OCI-LY1 (cell line): ENCODE measurements around the gene GINS3.

Experiments used
- EZH2 ChIP-seq: fragments of 200-600 bp; sonication (generic), shearing (Covaris generic); IDR thresholded peaks from 2 replicates; pipeline ENCODE4 v1.8.0; 2017; ENCODE audit warnings: borderline replicate concordance, mixed run types, mild to moderate bottlenecking, antibody characterized with exemption, low read length, moderate library complexity, mixed read lengths
- TF ChIP-seq, protein P1 (sequence below): fragments of 200-600 bp; sonication (generic), shearing (Covaris generic); IDR thresholded peaks from 2 replicates; pipeline ENCODE4 v1.5.1; 2017; ENCODE audit warnings: mild to moderate bottlenecking, antibody characterized with exemption, low read length, moderate library complexity, mixed read lengths

DNA sequence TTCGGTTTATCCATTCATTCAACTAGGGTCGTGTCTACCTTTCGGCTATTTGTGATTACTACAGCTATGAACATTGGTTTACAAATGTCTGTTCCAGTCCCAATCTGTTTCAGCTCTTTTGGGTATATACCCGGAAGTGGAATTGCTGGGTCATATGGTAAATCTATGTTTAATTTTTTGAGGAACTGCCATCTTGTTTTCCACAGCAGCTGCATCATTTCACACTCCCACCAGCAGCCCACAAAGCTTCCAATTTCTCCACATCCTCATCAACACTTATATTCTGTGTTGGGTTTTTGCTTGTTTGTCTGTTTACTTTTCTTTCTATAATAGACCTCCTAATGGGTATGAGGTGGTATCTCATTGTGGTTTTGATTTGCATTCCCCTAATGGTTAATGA, 48.7 kb upstream of the GINS3 start:
- no peak for TF ChIP-seq EZH2
- TF ChIP-seq, protein P1, sequence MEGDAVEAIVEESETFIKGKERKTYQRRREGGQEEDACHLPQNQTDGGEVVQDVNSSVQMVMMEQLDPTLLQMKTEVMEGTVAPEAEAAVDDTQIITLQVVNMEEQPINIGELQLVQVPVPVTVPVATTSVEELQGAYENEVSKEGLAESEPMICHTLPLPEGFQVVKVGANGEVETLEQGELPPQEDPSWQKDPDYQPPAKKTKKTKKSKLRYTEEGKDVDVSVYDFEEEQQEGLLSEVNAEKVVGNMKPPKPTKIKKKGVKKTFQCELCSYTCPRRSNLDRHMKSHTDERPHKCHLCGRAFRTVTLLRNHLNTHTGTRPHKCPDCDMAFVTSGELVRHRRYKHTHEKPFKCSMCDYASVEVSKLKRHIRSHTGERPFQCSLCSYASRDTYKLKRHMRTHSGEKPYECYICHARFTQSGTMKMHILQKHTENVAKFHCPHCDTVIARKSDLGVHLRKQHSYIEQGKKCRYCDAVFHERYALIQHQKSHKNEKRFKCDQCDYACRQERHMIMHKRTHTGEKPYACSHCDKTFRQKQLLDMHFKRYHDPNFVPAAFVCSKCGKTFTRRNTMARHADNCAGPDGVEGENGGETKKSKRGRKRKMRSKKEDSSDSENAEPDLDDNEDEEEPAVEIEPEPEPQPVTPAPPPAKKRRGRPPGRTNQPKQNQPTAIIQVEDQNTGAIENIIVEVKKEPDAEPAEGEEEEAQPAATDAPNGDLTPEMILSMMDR, result no peak
